Fibroblast of skin of scalp (primary cell): ENCODE results near the gene TBKBP1.
"Not testable (repeated sequence)": the region's sequence is repeated elsewhere in the genome, so short reads cannot be mapped to it uniquely, and the experiment has no call there.

Source experiments
- DNase-seq: peaks from one replicate; pipeline ENCODE4 v3.0.0-alpha.2; 2013

The TBKBP1 gene

DNA sequence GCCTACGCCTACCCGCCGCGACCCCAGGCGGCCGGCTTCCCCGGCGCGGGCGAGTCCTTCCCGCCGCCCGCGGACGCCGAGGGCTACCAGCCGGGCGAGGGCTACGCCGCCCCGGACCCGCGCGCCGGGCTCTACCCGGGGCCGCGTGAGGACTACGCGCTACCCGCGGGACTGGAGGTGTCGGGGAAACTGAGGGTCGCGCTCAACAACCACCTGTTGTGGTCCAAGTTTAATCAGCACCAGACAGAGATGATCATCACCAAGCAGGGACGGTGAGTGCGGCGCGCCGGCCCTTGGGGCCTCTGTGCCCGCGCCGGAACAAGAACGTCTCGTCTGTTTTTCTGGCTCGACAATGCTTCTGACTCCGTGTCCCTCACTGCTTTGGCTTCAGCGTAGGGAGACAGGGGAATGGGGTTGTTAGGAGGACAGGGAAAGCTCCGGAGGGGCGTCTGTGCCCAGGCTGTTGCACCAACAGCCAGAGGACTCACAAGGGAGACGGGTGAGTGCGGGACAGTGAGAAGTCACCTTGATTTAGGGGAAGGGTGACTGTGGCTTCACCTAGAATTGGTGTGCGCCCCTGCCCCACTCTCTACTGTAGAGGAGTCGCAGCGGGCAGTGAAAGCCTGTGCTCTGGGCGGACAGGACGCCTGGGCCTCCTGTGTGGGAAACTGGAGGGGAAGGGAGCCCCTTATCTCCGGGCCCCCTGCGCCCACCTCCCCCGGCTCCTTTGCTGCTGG is 39.9 kb downstream of the TBKBP1 start:
- no peak for DNase-seq

GRCh38 chr17:47735139-47735464 is 41.1 kb downstream of the TBKBP1 start:
- no peak for DNase-seq

DNA sequence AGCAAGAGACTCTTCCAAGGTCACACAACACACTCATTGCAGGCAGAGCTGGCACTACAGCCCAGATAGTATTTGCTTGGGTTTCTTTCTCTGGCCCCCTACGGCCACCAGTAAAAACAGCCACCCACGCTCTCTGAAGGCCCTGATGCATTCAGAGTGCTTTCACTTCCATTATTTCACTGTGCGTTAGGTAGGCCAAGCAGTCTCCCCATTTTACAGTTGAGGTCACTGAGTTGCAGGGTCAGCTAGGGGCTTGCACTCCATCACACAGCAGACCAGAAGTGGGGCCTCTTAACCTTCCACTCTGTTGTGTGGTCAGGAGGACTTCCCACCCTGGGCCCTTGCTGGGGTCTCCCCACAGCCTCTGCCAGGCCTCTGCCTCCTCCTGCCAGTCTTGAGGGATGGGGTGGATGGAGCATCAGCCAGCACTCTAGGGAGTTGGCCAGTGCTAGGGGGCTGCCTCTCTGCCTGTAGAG is 41.6 kb downstream of the TBKBP1 start:
- DNase-seq, result no peak

DNA sequence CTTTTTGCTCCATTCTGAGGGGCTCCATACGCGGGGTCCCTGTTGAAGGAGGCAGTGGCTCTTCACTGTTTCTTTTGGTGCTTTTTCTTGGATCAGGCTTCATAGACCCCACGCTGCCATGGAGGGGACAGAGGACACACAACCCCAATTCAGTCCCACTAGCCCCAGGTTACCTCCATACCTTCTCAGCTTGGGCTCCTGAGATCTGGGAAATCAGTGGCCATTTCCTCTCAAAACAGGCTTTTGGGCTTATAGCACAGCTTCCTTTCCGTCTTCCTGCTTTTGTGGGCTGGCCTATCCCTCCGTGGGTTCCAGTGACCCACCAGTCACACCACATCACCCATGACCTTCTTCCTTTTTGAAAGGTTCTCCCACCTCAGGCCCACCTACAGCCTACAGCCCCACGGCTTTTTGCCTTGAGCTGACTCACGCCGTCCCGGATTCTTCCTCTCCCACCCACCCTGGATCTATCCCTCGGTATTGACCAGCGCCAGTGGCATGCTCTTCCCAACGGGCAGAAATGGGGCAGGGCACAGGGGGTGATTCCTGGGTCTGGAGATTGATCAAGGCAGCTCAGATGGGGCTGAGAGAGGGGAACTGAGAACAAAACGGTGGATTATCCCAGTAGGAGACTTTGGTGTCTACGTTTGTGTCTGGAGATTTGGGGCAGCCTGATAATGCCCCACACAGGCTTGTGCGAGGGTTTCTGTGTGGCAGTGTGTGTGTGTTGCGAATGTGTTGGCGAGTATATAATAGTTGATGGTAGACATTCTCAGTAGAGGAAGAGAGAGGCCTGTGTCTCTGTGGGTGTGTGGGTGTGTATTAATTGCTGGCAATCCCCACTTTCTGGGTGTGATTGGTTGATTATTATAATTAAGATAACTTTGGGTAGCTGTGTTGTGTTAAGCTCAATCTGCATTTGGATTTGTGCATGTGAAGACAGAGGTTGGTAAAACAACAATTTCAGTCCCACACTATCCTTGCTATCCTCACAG is 42.8 kb downstream of the TBKBP1 start:
- no peak for DNase-seq

- no peak for DNase-seq
These were observed 44.2 kb downstream of the TBKBP1 start for GRCh38 chr17:47738178-47738577.

DNA sequence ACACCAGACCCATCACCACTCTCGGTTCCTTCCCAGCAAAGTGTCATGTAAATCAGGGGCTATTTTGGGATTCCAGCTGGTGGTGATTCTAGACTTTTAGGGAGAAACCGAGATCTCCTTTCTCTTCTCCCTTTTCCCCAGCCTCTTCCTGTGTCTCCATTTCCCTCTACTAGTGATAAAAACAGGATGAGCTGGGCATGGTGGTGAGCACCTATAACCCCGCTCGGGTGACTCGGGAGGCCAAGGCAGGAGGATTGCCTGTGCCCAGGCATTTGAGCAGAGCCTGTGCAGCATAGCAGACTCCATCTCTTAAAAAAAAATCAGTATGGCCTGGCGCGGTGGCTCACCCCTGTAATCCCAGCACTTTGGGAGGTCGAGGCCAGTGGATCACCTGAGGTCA is 45.2 kb downstream of the TBKBP1 start:
- DNase-seq, result no peak

GRCh38 chr17:47739945-47740344 is 46.0 kb downstream of the TBKBP1 start:
- not testable (repeated sequence) for DNase-seq

DNA sequence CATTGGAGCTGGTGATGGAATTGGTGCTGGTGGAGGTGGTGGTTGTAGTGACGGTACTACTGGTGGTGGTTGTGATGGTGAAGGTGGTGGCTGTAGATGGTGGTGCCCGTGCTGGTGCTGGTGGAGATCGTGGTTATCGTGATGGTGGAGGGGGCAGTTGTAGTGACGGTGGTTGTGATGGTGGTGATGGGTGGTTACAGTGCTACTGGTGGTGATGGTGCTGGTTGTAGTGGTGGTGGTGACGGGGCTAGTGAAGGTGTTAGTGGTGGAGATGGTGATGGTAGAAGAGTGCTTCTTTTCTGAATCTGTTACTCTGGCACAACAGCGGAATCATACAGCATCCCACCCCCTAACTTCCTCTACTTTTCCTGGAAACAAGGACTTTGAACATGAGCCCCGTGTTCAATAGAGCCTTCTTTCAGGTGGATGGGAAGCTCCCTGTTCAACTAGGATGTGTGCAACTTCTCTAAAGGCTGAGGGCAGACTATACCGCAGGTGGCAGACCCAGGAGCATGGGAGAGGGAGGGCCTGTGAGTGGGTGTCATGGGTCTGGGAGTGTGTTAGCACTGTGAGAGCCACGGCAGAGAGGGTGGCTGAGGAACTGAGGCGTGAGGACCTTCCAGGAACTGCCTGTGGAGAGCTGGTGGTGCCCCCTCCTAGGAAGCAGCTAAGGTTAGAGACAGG is 47.3 kb downstream of the TBKBP1 start:
- DNase-seq, result no peak

DNA sequence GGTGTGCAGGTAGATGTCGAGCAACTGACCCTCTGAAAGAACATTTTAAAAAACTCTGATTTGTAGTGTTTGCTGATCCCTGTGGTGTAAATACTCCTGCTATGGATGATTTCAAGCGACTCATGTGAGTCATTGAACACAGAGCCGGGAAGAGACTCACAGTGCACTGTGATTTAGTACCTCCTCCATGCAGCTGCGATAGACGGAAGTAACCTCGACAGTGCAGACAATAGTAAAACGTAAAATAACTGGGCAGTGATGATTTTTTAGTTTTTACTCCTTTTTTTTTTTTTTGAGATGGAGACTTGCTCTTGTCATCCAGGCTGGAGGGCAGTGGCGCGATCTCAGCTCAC is 47.8 kb downstream of the TBKBP1 start:
- no peak for DNase-seq

DNA sequence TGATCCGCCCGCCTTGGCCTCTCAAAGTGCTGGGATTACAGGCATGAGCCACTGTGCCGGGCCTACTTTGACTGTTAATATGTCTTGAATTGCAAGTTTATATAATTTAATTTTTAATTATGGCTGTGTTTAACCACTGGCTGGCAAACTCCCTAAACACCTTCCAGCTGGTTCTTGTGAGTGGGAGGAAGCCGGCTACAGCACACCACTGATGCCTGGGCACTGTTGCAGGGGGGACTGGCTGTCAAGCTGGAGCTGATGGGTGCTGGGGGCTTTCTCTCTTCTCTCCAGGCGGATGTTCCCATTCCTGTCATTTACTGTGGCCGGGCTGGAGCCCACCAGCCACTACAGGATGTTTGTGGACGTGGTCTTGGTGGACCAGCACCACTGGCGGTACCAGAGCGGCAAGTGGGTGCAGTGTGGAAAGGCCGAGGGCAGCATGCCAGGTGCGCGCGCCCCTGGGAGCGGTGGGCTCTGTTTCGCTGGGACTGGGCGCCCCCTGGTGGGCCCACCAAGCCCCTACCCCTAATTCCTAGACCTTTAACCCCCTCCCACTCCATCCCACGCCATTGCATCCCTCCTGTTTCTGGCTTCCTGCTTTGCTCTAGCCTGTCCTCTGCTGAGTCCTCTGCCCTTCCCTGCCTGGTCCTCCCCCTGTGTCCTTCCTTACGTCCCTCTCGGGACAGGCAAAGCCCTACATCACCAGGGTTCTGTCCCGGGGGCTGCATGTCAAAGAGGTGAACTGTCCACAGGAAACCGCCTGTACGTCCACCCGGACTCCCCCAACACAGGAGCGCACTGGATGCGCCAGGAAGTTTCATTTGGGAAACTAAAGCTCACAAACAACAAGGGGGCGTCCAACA is 48.6 kb downstream of the TBKBP1 start:
- DNase-seq, result peak; percentile 27

GRCh38 chr17:47744168-47745036 is 50.4 kb downstream of the TBKBP1 start:
- no peak for DNase-seq

- DNase-seq, result no peak
These were observed 51.0 kb downstream of the TBKBP1 start for GRCh38 chr17:47745037-47745380.

- DNase-seq, result no peak
These were observed 57.5 kb downstream of the TBKBP1 start for GRCh38 chr17:47751471-47751870.

DNA sequence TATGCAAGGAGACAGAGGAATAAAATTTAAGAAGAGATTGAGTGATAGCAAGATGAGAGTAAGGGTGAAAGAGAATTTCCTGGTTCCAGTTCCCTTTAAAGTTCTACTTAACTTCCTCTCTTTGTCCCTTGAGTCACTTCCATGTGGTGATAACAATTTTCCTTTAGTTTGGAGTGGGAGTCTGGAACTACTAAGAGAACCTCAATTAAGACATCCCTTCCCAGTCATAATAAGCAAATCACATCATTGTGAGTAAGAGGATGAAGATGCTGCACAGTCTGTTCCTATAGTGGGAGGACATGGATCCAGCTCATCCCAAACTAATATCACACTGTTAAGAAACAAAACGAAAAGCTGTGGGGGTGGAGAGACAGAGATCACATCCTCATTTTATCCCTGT is 63.4 kb downstream of the TBKBP1 start:
- DNase-seq, result no peak

GRCh38 chr17:47760409-47761140 is 66.6 kb downstream of the TBKBP1 start:
- no peak for DNase-seq
